NCI-H2107 treated with DMSO at 0.1 percent for 48 hours (cell line): ENCODE measurements around the gene SLC22A12.

Experiments
- DNase-seq: peaks from one replicate; lab custom pipeline; 2025; ENCODE audit not compliant: unreplicated experiment; lab: John Stamatoyannopoulos, UW

SLC22A12 gene

GRCh38 chr11:64602466-64603070, 11.5 kb downstream of the SLC22A12 start:
- no peak for DNase-seq

GRCh38 chr11:64603411-64604110, 12.5 kb downstream of the SLC22A12 start:
- no peak for DNase-seq

DNA sequence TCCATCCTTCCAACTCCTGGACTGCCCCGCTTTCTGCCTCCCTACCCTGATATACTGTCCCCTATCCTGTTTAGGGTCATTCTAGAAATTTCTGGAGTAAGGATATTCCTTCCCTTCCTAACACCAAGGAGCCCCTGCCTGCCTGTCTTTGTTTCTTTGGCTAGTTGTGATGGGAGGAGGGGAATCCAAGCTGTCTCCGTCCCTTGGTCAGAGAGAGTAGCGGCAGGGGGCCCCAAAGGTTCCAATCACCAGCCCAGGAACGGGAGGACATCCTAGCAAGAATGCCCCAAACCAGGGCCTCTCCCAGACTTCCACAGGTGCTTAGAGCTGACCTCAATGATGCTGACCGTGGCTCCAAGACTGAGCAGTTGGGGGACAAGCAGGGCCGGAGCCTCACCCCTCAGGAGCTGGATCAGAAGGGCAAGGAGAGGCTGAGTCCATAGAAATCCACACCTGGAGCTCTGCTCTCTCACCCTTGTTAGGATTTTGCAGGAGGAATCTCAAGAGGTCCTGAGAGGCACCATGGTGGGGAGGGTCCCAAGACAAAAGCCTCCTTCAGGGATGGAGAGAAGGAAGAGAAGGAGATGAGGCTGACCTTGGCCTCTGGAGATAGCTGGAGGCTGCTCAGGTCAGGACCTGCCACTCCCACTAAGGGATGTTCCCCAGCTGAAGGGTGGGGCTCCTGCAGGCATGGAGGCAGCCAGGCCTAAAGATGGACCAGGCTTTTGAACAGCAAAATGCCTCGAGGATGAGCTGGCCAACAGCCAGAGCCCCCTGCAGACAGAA, 13.6 kb downstream of the SLC22A12 start:
- DNase-seq = no peak

DNA sequence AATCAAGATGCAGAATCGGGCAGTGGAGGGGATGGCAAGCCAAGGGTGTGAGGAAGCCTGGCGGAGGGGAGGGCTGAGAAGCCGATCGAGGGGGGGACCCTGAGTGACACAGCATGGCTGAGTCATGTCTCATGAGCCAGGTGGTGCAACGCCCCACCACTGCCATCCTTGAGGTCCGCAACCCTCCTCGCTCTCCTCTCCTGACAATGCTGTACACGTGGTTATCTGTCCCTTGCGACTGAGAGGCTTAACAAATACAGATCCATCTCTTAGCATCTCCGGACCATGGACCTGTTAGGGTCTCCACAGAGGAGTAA, 14.2 kb downstream of the SLC22A12 start:
- DNase-seq = no peak

DNA sequence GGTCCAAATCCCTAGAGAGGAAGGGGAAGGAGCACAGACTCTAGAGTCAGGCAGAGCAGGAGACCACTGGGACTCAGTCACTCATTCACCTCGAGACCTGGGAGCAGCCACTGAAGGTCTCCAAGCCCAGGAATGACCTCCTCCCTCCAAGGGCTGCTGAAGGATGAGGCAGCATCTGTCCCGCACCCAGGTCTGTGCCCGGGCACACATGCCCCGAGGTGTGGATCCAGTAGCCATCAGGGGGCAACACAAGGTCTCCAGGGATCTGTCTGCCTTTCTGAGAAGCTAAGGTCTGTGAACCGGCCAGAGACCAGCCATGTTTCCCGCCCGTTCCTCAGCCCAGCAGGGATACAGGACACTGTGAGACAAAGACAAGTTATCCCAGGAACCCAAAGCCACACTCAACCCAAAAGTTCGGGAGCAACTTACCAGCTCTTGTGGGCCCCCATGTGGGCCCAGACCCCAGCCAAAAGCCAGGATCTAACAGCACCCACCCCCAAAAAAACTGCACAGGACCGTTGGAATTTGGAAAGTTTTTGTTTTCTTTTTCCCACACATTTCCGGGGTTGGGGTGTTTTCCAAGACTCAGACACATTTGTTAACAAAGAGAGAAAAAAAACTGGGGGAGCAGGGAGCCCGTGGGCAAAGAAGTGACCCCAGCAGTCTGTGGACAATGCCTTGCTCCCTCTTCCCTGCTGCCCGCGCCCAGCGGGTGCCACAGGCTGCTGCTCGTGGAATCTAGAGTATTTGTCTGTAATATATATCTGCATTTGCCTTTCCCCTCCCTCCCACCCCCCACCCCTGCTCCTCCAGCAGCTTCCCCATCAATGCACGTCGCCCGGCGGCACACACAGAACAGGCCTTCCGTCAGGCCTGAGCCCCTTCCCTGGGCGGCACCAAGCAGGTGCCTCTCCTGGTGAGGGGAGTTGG, 14.9 kb downstream of the SLC22A12 start:
- no peak for DNase-seq

- DNase-seq = no peak
Measured at GRCh38 chr11:64606796-64607380, 15.9 kb downstream of the SLC22A12 start.

GRCh38 chr11:64607381-64607985, 16.5 kb downstream of the SLC22A12 start:
- DNase-seq = no peak

GRCh38 chr11:64608046-64608445, 17.0 kb downstream of the SLC22A12 start:
- DNase-seq = no peak

- DNase-seq = no peak
Measured at GRCh38 chr11:64608636-64609035, 17.6 kb downstream of the SLC22A12 start.

- DNase-seq = no peak
Measured at GRCh38 chr11:64609436-64610047, 18.5 kb downstream of the SLC22A12 start.

GRCh38 chr11:64610596-64610995, 19.6 kb downstream of the SLC22A12 start:
- no peak for DNase-seq

GRCh38 chr11:64611176-64611575, 20.2 kb downstream of the SLC22A12 start:
- no peak for DNase-seq

DNA sequence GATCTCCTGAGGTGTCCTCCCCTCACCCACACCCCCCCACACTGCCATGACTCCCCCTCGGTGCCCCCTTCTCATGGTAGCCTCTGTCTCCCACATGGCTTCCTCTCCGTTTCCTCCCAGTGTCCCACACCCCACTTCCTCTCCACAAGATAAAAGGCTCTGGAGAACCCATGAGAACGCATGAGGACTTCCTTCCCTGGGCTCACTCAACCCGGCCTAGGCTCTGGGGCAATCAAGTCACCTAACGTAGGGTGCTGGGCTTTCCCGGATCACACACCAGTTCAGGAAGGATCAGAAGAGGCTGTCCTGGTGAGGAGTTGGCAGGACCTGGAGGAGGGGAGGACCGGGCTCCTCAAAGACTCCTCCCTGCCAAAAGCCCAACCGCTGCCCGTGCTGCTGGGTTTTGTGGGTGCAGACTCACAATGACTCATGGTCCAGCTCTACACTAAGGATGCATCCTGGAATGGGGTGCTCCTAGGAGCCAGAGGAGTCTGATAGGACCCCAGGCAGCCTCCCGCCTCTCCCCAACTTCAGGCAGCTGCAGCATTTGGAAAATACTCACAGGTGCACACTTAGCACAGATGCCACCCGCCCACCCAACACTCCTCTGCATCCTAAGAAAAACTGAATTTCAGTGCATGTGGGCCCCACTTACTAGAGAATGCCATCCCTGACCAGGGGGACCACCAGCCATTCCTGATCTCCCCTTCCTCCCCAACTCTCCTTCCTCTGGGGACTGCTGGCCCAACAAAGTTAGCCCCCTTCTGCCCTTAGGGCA, 21.0 kb downstream of the SLC22A12 start:
- DNase-seq = no peak

DNA sequence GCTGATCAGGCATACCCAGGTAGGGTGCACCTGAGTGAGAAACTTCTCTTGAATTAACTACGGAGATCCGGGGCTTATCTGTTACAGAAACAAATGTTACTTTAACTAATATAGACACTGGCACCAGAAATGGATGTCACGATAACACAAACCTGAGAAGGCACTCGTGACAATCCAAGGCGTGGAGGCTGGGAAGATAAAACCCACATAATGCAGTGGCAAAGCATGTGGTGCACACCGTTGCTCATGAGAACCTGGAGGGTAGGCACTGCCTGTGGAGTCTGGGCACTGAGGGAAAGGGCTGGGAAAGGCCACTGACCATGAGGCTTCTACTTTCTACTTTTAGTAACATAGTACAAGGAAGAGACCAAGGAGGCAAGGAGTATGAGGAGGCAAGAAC, 22.6 kb downstream of the SLC22A12 start:
- no peak for DNase-seq

DNA sequence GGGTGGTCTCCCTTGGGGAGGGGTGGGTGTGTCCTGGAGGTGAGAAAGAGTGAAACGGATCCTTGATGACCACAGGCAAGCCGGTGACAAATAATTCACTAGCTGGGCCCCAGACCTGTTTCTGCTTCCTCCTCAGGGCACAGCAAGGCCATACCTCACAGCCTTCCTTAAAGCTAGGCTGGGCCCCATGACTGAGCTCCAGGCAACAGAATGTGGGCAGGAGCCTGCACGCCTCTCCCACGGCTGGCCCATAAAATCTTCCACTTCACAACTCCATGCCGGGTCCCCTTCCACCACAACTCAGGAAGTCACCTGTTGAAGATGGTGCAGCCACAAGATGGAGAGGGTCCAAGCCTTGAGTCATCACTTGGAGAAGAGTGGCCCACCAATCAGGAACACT, 23.9 kb downstream of the SLC22A12 start:
- no peak for DNase-seq

DNA sequence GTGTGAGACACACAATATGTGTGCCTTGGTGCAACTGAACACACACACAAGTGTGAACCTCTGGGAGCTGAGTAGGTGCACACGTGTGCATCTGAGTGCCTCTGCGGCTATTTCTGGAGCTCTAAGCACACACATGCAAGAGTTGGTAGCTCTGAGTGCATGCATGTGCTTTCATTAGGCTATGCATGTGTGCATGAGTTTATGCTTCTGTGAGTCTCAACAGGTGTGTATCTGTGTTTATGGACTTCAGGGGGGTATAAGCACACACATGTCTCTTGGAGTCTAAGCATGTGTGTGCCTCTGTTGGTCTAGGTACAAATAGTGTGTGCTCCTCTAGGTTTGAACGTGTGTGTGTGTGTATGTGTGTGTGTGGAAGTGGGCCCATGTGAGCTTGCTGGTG, 25.8 kb downstream of the SLC22A12 start:
- no peak for DNase-seq

- DNase-seq = no peak
Measured at GRCh38 chr11:64619196-64619595, 28.2 kb downstream of the SLC22A12 start.

DNA sequence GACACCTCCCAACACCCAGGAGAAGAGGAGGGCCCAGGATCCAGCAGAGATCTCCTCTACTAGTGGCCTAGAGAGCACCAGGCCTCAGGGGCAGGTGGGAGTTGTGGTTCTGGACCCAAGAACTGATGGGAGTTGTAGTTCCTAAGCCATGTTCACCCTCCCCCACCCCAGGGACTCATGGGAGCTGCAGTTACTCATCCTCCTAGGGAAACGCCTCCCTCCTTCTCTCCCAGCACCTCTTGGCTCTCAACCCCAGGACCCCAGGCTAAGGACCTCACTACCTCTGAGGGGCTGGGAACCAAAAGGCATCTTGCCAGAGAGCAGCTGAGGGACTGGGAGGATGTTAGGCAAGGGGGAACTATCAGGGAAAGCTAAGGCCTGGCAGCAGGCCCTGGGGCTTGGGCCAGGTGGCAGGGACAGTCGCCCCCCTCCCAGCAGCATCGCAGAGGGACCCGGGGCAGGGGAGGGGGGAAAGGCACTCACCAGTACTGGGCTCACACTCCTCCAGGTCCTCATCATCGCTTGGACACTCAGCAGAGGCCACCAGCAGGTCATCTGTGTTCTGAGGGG, 28.9 kb downstream of the SLC22A12 start:
- DNase-seq = no peak

DNA sequence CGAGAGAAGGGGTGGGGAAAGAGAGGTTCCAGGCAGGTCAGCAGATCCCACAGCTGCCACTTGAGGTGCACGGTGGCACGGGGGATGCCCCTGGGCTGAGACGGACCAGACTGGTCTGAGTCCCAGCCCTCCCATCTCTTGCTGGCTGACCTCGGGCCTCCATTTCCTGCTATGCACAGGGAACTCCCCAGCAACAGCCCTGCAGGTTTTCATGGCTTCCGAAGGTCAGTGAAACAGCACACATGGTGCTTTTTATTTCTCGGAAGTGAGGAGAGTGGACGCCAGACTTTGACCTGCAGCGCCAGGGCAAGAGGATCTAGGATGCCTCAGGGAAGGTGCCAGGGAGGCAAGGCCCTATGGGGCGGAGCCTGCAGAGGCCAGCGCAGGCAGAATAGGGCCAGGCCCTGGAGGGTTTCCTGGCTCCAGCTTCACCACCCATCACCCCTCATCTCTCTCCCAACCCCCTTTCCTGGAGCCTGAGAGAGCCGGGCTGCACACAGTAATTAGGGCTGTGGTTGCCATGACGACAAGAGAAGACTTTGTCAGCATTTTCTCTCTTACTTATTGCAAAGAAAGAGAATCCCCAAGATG, 29.5 kb downstream of the SLC22A12 start:
- no peak for DNase-seq
